22Rv1 (cell line): ENCODE data around the gene CNGA4.

Source experiments
- H3K27ac ChIP-seq: fragments of 450-650 bp; 2 replicates; pipeline ENCODE4 v1.5.1; 2017
- ZFX ChIP-seq: fragments of 450-650 bp; IDR thresholded peaks from 2 replicates; pipeline ENCODE4 v1.6.1; 2017; ENCODE audit warnings: antibody characterized with exemption, borderline replicate concordance
- TF ChIP-seq, protein P1 (sequence below): fragments of 450-650 bp; IDR thresholded peaks from 2 replicates; pipeline ENCODE4 v1.5.1; 2017; ENCODE audit warnings: mild to moderate bottlenecking

Gene CNGA4

GRCh38 chr11:6238902-6239301 lies at the start of gene CNGA4:
CNGA4 (plus strand) TSS chr11:6239089; CDS start chr11:6239207, 118 bp downstream.
- H3K27ac ChIP-seq: no peak within 1 kb of the TSS
- TF ChIP-seq, protein P1, sequence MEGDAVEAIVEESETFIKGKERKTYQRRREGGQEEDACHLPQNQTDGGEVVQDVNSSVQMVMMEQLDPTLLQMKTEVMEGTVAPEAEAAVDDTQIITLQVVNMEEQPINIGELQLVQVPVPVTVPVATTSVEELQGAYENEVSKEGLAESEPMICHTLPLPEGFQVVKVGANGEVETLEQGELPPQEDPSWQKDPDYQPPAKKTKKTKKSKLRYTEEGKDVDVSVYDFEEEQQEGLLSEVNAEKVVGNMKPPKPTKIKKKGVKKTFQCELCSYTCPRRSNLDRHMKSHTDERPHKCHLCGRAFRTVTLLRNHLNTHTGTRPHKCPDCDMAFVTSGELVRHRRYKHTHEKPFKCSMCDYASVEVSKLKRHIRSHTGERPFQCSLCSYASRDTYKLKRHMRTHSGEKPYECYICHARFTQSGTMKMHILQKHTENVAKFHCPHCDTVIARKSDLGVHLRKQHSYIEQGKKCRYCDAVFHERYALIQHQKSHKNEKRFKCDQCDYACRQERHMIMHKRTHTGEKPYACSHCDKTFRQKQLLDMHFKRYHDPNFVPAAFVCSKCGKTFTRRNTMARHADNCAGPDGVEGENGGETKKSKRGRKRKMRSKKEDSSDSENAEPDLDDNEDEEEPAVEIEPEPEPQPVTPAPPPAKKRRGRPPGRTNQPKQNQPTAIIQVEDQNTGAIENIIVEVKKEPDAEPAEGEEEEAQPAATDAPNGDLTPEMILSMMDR: no peak
- TF ChIP-seq ZFX: no peak

- H3K27ac ChIP-seq: no peak overlapping the region
- TF ChIP-seq, protein P1: no peak
- no peak for TF ChIP-seq ZFX
Measured at GRCh38 chr11:6191742-6192141, 47.1 kb upstream of the CNGA4 start.

- no peak overlapping the region for H3K27ac ChIP-seq
- TF ChIP-seq, protein P1: no peak
- TF ChIP-seq ZFX: no peak
Measured at GRCh38 chr11:6194065-6194581, 44.8 kb upstream of the CNGA4 start.

DNA sequence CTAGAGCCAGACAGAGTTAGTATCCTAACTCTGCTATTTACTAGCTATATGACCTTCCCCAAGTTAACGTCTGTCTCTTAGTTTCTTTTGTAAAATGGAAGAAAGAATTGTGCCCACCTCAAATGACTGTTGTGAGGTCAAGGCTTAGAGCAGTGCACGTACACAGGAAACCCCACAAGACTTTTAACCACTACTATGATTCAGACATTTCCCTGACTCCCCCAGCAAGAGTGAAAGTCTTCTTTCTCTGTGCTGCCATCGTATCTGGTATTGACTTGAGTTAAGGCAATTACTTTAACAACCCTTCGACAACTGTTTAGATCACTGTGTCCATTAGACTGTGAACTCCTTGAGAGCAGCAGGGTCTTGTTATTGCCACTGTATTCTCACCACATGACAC lies 42.5 kb upstream of the CNGA4 start:
- no peak for TF ChIP-seq ZFX
- TF ChIP-seq, protein P1: no peak
- H3K27ac ChIP-seq: no peak overlapping the region

DNA sequence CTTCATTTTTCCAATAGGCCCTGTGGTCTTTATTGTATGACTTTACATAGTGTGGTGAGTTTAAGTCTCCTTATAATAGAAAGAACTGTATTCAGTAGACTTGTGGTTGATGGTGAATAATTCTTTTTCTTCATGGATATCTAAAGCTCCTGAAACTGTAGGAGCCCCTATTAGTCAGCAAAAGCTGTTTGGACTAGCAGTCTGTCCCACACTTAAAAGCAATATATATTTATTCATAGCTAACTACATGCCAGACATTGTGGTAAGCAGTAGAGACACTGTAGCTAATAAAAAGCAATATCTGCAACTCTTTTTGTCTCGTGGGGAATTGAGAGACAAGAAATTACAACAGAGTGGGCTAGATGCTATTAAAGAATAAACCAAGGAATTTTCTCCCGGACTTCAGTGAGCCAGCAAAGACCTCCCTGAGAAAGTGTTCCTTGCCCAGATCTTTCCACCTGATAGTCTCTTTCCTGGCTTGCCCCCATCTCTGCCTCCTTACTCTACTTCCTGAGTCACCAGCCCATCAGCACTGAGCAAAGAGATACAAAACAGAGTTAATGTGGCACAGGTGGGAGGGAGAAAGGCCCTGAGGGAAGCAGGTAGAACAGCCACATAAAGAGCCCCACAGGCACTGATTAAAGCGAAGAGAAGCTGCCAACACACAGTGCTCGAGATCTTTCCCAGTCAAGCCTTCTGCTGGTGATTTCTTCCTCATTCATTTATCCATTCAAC lies 41.3 kb upstream of the CNGA4 start:
- no peak overlapping the region for H3K27ac ChIP-seq
- TF ChIP-seq, protein P1: no peak
- no peak for TF ChIP-seq ZFX

- TF ChIP-seq, protein P1: no peak
- TF ChIP-seq ZFX: no peak
- no peak within 1 kb of the TSS for H3K27ac ChIP-seq
Measured at GRCh38 chr11:6199174-6199810, 39.6 kb upstream of the CNGA4 start, which contains the start of gene OR52W1. OR52W1 (plus strand) TSS chr11:6199224; CDS start chr11:6199224, 0 bp downstream.

DNA sequence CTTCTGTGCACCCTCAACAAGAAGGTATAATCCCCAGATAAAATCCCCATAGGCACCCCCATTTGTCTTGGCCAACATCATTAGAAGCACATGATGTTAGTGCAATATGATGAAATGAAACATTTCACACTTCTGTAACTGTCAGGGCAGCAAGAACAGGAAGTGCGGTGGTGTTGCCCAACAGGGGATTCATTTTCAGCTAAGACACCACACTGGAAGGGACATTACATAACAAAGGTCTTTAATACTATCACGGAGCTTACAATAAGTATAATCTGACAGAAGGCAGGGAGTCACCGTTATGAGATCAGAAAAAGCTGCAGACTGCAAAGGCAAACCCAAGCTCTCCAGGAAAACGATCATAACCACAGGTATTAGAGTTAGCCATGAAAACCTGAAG lies 37.9 kb upstream of the CNGA4 start:
- TF ChIP-seq, protein P1: no peak
- TF ChIP-seq ZFX: no peak
- no peak overlapping the region for H3K27ac ChIP-seq
